NCI-H1048 (cell line): ENCODE measurements around the gene CCL27.

ENCODE experiments used
- DNase-seq: peaks from one replicate; lab custom pipeline; 2025; lab: John Stamatoyannopoulos, UW

CCL27 gene, protein sequence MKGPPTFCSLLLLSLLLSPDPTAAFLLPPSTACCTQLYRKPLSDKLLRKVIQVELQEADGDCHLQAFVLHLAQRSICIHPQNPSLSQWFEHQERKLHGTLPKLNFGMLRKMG

GRCh38 chr9:34662526-34663302 is at the start of gene CCL27:
Gene CCL27 (minus strand): TSS chr9:34662657. CDS start chr9:34662633, 24 bp downstream.
- no peak for DNase-seq

DNA sequence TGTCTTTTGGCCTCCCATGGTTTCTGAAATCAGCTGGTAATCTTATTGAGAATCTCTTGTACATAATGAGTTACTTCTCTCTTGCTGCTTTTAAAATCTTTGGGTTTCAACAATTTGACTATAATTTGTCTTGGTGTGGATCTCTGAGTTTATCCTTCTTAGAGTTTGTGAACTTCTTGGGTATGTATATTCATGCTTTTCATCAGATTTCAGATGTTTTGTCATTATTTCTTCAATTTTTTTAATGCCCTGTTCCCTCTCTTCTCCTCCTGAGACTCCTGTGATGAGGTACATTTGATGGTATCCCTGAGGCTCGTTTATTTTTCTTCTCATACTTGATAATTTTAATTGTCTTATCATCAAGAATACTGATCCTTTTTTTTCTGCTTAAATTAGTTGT is 49.7 kb upstream of the CCL27 start:
- DNase-seq: no peak

GRCh38 chr9:34710023-34710422 is 47.6 kb upstream of the CCL27 start, which contains the start of gene CCL21:
Gene CCL21 (minus strand): TSS chr9:34710136. CDS start chr9:34710066, 70 bp downstream.
- no peak for DNase-seq

GRCh38 chr9:34709196-34709978 is 46.9 kb upstream of the CCL27 start:
- no peak for DNase-seq

- no peak for DNase-seq
Measured at GRCh38 chr9:34707130-34707529, 44.7 kb upstream of the CCL27 start.

GRCh38 chr9:34701769-34702736 is 39.6 kb upstream of the CCL27 start:
- DNase-seq: peak; percentile 11

DNA sequence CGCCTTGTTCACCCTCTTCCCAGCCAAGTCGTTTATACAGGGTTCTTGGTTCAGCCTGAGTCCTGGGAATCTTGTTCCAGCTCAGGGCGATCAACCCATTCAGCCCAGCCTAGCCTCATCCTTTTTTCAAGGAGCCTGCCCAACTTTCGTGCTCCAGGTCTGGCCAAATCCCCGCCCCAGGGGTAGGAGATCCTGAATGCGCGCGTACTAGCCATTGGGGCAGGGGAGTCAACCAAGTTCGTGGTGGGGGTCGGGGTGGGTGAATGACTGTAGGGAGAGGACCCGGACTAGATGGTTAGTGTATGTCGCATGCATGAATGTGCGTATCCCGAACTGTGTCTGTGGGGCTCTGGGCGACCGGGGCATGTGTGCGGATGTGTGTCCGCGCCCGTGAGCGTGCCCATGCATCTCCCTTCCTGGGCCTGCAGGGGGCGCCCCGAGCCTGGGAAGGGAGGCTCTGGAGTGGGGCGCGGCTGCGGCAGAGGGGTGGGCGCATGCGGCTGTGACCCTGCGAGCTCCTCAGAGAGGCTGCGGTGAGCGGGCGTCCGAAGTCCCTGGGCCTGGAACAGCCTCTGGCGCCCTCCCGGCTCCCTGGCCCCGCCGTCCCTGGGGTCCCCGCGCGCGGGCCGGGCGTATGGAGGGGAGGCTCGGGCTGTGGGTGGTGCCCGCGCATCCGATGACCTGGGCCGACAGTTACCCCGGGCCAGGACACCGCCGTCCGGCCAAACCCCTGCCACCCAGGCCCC is 38.7 kb upstream of the CCL27 start:
- no peak for DNase-seq

- DNase-seq: no peak
Measured at GRCh38 chr9:34694811-34695210, 32.4 kb upstream of the CCL27 start.

DNA sequence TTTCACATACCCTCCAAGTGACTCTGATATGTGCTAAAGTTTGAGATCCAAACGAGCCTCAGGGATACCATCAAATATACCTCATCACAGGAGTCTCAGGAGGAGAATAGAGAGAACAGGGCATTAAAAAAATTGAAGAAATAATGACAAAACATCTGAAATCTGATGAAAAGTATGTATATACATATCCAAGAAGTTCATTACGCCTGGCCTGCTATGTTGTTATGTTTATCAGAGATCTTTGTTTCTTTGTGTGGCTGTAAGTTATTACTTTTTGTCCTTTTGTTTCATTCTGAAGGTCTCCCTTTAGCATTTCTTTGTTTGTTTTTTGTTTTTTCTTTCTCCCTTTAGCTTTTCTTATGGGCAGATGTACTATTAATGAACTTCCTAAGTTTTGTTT is 31.1 kb upstream of the CCL27 start:
- DNase-seq: no peak

- DNase-seq: no peak
Measured at GRCh38 chr9:34691936-34692315, 29.5 kb upstream of the CCL27 start.

GRCh38 chr9:34690983-34691935 is 28.8 kb upstream of the CCL27 start, which contains the start of gene CCL19:
Gene CCL19 (minus strand): TSS chr9:34691276. CDS start chr9:34691139, 137 bp downstream.
- no peak for DNase-seq

- DNase-seq: no peak
Measured at GRCh38 chr9:34689512-34689911, 27.1 kb upstream of the CCL27 start.

DNA sequence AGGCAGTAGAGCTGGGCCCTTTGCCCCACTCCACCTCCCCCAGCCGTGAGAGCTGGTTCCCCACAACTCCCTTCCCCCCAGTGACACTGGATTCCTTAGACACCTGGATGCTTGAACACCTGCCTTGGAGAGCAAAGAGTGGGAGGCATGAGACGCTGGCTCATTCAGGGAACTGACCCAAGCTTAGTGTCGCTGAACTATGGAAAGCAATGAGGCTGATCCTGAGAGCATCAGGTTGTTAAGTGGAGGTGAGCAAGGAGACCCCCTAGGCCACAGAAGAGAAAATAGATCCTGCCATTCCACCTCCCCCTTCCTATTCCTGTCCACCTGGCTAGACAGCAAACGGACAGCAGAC is 26.6 kb upstream of the CCL27 start:
- no peak for DNase-seq

- no peak for DNase-seq
Measured at GRCh38 chr9:34688329-34689115, 26.1 kb upstream of the CCL27 start.

DNA sequence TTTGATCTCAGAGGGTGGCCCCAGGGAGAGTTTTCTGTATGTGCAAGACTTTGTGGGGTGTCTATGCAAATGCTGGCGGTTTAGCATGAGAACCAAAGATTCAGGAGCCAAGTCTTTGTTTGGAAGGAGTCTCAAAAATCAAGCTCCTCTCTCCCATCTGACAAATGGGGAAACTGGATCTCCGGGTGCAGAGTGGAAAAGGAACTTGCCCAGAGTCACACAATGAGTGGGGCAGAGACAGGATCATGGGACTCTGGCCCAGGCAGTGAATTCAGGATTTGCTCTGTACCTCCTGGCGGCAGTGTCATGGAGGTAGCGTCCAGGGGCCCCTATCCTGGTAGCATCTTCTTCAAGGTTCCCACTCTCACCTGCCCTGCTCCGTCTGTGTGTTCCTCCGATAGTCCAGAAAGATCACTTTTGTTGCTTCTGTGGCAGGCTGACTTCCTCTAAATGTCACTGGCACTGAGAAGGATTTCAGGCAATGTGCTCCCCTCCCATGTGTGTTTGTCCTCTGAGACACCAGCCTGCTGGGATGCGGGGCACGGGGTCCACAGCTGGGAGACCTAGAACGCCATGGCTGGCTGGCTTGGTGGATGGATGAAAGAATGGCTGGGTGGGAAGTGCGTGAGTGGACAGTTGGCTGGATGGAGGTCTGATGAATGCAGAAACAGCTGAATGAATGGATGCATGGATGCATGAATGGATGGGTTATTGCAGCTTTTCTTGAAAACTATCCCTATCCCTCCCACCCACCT is 25.0 kb upstream of the CCL27 start:
- no peak for DNase-seq

GRCh38 chr9:34686732-34687131 is 24.3 kb upstream of the CCL27 start:
- DNase-seq: no peak

DNA sequence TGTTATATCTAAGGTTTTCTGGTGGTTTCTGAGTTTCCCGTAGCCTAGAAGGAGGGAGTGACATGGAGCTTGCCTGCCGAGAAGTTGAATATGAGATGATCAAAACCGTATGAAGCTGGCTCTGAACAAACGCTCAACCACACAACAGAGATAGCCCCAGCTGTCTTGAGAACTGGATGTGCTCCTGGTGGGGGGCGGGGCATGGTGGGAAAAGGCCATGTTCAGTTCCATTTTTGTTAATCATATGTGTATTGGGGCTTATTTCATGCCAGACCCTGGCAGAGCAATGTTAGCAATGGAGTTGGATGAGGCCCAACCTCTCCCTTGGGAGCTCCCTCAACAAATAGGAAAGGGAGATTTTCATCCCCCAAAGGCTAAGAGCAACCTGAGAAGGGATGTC is 23.8 kb upstream of the CCL27 start:
- no peak for DNase-seq

DNA sequence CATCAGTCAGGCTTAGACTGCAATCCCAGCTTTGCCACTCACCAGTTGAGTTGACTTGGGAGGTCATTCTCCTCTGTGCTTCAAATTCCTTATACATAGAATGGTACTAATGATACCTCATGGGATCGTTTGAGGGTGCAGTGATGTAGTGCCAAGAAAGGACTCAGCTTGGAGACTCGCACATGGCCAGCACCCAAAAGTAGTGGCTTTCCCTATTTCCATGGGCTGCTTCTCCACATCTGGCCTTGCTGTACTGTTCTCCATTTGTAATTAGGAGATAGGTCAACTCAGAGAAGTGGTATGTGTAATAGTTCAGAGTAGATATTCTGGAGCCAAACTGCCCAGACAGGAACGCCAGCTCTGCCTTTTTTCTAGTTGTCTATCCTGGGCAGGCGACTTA is 23.1 kb upstream of the CCL27 start:
- no peak for DNase-seq
